ENCODE data around the gene MACROD1.

Gene MACROD1

DNA sequence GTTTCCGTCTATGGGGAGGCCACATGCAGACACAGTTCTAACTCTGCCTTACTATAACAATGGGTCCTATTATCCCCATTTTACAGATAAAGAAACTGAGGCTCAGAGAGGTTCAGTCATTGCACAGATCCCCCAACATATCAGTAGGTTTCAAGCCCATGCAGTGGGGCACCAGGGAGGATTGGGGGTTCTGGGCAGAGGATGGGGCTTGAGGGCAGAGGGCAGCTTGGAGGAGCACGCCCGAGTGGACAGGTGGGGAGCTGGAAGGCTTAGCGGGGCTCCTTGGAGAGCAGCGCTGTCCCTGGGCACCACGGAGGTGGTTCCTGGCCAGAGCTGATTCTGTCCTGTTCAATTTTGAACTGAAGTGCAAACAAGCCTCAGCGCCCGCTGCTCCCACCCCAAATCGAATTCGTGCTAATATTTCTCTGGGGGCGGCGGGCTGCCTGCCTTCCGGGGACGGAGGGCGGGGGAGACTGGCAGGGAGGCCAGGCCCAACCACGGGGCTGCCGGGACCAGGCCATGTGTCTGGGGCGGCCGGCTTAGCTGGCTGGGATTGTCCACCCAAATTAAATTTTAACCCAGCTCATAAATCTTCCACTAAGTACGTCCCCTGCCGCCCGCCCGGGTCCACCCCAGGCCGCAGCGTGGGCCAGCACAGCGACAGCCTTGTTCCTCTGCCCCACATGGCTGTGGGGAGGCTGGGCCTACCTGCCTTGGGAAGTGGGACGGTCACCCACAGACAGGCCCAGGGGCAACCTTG lies 80.8 kb downstream of the MACROD1 start:
- H3K4me3 ChIP-seq (ENCODE audit: low read depth, low read length), result no peak overlapping the region
- TF ChIP-seq, protein P1, sequence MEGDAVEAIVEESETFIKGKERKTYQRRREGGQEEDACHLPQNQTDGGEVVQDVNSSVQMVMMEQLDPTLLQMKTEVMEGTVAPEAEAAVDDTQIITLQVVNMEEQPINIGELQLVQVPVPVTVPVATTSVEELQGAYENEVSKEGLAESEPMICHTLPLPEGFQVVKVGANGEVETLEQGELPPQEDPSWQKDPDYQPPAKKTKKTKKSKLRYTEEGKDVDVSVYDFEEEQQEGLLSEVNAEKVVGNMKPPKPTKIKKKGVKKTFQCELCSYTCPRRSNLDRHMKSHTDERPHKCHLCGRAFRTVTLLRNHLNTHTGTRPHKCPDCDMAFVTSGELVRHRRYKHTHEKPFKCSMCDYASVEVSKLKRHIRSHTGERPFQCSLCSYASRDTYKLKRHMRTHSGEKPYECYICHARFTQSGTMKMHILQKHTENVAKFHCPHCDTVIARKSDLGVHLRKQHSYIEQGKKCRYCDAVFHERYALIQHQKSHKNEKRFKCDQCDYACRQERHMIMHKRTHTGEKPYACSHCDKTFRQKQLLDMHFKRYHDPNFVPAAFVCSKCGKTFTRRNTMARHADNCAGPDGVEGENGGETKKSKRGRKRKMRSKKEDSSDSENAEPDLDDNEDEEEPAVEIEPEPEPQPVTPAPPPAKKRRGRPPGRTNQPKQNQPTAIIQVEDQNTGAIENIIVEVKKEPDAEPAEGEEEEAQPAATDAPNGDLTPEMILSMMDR (IDR thresholded peaks at IDR 0.05; ENCODE audit: low read depth, low read length), result no peak
- DNase-seq (ENCODE audit: low read depth, low spot score), result no peak
- in situ Hi-C loops (cut with HindIII; ENCODE audit: low sequenced_read_pairs), result no loop called here

DNA sequence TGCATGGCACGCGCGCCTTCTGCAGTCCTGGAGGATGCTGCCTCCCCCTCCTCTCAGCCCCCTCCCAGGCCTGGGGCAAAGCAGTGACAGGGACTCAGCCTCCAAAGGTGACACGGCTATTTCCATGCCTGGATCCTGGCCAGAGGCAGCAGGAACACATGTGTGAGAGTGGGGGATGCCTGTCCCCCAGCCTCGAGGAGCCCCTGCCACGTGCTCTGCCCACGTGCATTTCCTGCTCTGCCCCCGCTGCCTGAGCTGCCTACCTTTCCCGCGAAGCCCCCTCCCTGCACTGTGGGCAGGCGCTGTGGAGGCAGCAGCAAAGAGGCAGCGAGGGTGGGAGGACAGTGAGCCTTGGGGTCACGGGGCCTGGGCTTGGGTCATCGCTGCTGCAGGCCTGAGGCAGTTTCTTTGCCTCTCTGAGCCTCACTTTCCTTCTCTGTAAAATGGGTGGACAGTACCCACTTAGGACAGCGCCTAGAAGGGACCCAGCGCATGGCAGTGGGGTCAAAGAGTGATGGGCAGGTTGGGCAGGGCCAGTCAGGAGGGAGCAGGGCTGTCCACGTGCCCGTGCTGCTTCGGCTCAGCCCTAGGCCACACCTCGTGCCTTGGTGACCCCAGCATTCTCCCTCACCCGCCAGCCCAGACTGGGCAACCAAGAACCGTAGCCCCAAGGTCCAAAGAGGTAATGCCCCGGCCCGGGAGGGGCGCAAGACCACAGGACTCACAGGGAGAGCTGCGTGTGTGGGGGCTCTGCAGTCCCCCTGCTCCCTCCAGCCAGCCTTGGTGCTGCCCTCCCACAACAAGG lies 81.6 kb downstream of the MACROD1 start:
- DNase-seq (ENCODE audit: low read depth, low spot score), result no peak
- no peak overlapping the region for H3K4me3 ChIP-seq (ENCODE audit: low read depth, low read length)
- TF ChIP-seq, protein P1 (IDR thresholded peaks at IDR 0.05; ENCODE audit: low read depth, low read length), result no peak
- in situ Hi-C loops (cut with HindIII; ENCODE audit: low sequenced_read_pairs), result no loop called here

DNA sequence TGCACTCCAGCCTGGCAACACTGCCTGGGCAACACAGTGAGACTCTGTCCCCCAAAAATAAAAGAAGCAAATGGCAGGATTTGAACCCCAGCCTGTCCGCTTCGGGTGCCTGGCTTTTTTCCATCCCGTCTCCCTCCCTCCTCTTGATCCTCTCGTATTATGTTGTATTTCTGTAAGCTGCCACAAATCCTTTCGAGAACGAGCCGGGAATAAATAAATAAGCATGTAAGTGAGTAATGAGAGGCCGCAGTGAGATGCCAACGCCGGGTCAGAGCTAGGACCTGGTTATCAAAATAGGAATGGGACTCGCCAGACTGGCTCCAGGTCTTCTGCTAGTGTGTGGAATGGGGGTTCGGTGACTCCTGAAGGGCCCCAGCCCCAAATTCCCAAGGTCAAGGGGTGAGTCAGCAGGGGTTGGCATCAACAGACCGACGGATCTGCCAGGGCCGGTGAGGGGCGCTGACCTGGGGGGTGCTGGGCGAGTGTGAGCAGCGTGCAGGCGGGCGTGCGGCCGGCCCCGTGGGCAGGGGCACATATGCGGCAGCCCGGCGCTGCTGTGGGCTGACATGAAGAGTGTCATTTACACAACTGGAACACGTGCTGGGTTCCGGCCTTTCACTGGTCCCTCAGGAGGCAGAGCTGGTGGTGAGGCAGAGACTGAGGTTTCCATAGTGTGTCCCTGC lies 82.4 kb downstream of the MACROD1 start:
- in situ Hi-C loops (cut with HindIII; ENCODE audit: low sequenced_read_pairs), result no loop called here

DNA sequence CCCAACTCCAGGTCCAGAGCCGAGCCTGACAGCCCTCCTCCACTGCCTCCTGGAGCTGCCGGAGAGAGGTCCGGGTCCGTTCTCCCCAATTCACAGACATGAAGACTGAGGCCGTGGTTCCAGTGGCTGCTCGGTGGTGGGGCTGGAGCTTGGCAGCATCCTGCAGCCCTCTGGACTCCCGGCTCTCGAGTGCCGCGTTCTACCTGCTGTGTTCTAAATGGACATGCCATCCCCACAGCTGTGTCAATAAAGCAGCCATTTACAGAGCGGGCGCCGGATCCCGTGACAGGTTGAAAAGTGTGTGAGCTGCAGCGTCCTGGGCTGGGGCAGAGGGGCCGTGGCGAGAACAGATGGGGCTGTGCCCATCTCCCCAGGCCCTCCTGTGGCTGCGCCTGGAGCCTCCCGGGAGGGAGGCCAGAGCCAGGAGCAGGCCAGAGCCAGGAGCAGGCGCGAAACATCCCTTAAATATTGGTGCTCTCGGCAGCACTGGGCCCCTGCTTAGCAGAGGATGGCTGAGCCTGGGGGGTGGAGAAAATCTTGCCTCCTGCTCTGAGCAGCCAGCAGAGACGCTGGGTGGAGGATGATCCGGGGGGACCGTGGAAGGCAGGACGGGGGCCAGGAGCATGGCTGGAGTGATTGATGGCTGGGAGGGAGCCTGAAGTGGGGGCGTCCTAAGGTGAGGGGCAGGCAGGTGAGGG lies 84.0 kb downstream of the MACROD1 start:
- TF ChIP-seq, protein P1 (IDR thresholded peaks at IDR 0.05; ENCODE audit: low read depth, low read length), result no peak
- H3K4me3 ChIP-seq (ENCODE audit: low read depth, low read length), result no peak overlapping the region
- in situ Hi-C loops (cut with HindIII; ENCODE audit: low sequenced_read_pairs), result no loop called here
- DNase-seq (ENCODE audit: low read depth, low spot score), result no peak

More for the DNA sequence above, 82.4 kb downstream of the MACROD1 start:
- TF ChIP-seq, protein P1 (IDR thresholded peaks at IDR 0.05; ENCODE audit: low read depth, low read length), result no peak
- no peak overlapping the region for H3K4me3 ChIP-seq (ENCODE audit: low read depth, low read length)
- DNase-seq (ENCODE audit: low read depth, low spot score), result no peak

DNA sequence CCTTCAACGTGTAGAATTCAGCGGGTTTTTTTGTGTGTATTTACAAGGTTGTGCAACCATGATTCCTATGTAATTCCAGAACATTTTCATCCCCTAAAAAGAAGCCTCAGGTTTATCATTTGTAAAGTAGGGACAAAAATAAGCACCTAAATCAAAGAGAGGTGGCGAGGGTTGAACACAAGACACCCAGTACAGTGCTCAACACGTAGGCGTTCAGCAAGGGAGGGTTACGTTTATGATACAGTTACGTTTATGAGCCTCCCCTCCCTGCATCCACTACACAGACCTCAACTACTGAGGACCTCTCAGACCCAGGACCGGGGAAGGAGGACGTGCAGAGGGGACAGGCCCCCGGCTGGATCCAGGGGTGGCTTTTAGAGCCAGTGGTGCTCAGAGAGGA lies 85.5 kb downstream of the MACROD1 start:
- in situ Hi-C loops (cut with HindIII; ENCODE audit: low sequenced_read_pairs), result no loop called here
- DNase-seq (ENCODE audit: low read depth, low spot score), result no peak
- no peak overlapping the region for H3K4me3 ChIP-seq (ENCODE audit: low read depth, low read length)
- TF ChIP-seq, protein P1 (IDR thresholded peaks at IDR 0.05; ENCODE audit: low read depth, low read length), result no peak

DNA sequence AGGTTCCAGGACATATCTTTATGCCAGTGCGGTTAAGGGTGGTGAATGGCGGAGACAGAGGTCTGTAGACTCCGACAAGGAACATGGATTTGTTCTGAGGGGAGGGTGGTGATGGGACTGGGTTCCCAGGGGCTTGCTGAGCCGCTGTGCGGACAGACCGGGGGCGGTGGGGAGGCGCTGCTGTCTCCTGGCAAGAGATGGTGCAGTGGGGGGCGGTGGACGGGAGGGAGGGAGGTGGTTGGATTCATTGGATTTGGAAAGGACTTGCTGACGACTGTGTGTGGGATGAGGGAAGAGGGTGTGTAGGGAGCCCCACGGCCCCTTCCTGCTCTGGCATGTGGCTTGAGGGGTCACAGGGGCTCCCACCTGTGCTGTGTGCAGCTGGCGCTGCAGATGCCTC lies 87.0 kb downstream of the MACROD1 start:
- DNase-seq (ENCODE audit: low read depth, low spot score), result no peak
- H3K4me3 ChIP-seq (ENCODE audit: low read depth, low read length), result no peak overlapping the region
- TF ChIP-seq, protein P1 (IDR thresholded peaks at IDR 0.05; ENCODE audit: low read depth, low read length), result no peak
- in situ Hi-C loops (cut with HindIII; ENCODE audit: low sequenced_read_pairs), result no loop called here

Data from astrocyte of the spinal cord (primary cell).